CD4-positive, alpha-beta T cell (primary cell): ENCODE results near the gene GIPC1. TPM values are rescaled to one million over a fixed set of nuclear protein-coding genes. Genes with fewer than 3 reads are reported as not detected.

Source experiments
- ATAC-seq: fragments of 200-7000 bp; cut with Tn5 transposase; one replicate; pipeline ENCODE4 v1.10.0; 2022; ENCODE audit warnings: mild to moderate bottlenecking; ENCODE audit not compliant: poor library complexity
- CTCF ChIA-PET: fragments of 350-600 bp; sonication (Branson Sonifier 250); formaldehyde crosslinking; loops from one replicate; lab custom pipeline; 2021; ENCODE audit warnings: antibody characterized with exemption, inconsistent platforms; lab: Charles Lee
- POLR2A ChIA-PET: fragments of 350-600 bp; sonication (Branson Sonifier 250); formaldehyde crosslinking; loops from one replicate; lab custom pipeline; 2021; ENCODE audit warnings: antibody characterized with exemption, inconsistent platforms; lab: Charles Lee
- DNase-seq, 14 experiments: peaks; one replicate each; pipeline ENCODE4 v3.0.0-alpha.2; 2013 to 2020; ENCODE audit warnings: mixed read lengths in 2 of 14
- H3K27ac ChIP-seq, 2 donors: one replicate each; pipeline versions ENCODE4 v1.5.1 to v1.7.0; 2013; ENCODE audit warnings: low read length in 2 of 2, low read depth in 1 of 2, mild to moderate bottlenecking in 1 of 2
- H3K27me3 ChIP-seq, 2 experiments: 1 replicate in 1 of 2; 2 replicates in 1 of 2; pipeline versions ENCODE4 v1.6.1 to v1.7.0; 2013; ENCODE audit warnings: low read length in 2 of 2, control low read depth in 1 of 2, mild to moderate bottlenecking in 1 of 2, moderate library complexity in 1 of 2; ENCODE audit not compliant: insufficient read depth in 2 of 2, control insufficient read depth in 1 of 2
- H3K36me3 ChIP-seq: one replicate; pipeline ENCODE4 v1.6.1; 2013; ENCODE audit warnings: low read length, control low read depth; ENCODE audit not compliant: insufficient read depth
- H3K4me1 ChIP-seq: one replicate; pipeline ENCODE4 v1.6.1; 2013; ENCODE audit warnings: low read length, control low read depth; ENCODE audit not compliant: insufficient read depth
- H3K4me3 ChIP-seq: one replicate; pipeline ENCODE4 v1.5.1; 2013; ENCODE audit warnings: mild to moderate bottlenecking, low read length, moderate library complexity
- H3K9me3 ChIP-seq, 2 experiments: 1 replicate in 1 of 2; 2 replicates in 1 of 2; pipeline versions ENCODE4 v1.6.1 to v1.7.0; 2013; ENCODE audit warnings: low read length in 2 of 2, mild to moderate bottlenecking in 2 of 2, control low read depth in 1 of 2, moderate library complexity in 1 of 2; ENCODE audit not compliant: control insufficient read depth in 1 of 2, insufficient read depth in 1 of 2
- H3K27ac Mint-ChIP-seq: one replicate; pipeline ENCODE4 v1.8.0; 2020; ENCODE audit warnings: mixed read lengths
- H3K27me3 Mint-ChIP-seq: one replicate; pipeline ENCODE4 v1.8.0; 2021; ENCODE audit warnings: mixed read lengths
- H3K36me3 Mint-ChIP-seq: one replicate; pipeline ENCODE4 v1.8.0; 2021; ENCODE audit warnings: low read depth, mixed read lengths
- H3K4me1 Mint-ChIP-seq: one replicate; pipeline ENCODE4 v1.8.0; 2021; ENCODE audit warnings: low read depth, mixed read lengths
- H3K4me3 Mint-ChIP-seq: one replicate; pipeline ENCODE4 v1.8.0; 2020; ENCODE audit warnings: mild to moderate bottlenecking, mixed read lengths
- H3K9me3 Mint-ChIP-seq: one replicate; pipeline ENCODE4 v1.8.0; 2020; ENCODE audit warnings: mixed read lengths
- CTCF ChIP-seq: fragments of 200-600 bp; IDR thresholded peaks from one replicate; pipeline ENCODE4 v1.8.0; 2022; ENCODE audit warnings: antibody characterized with exemption, mild to moderate bottlenecking
- intact Hi-C, 2 experiments: fragments of 100-400 bp; cut with DNase I in 1 of 2; cut with micrococcal nuclease in 1 of 2; formaldehyde crosslinking; loops; one replicate each; pipeline versions ENCODE4 v1.15.1 to v1.9.0; 2023 to 2025; cut with DNase I, micrococcal nuclease
- total RNA-seq, 174 experiments: library from RNA in 2 of 174; stranded (reverse) in 2 of 174; gene quantifications; one replicate each; pipeline ENCODE4 v1.2.3 and lab custom pipeline; 2021 to 2026

Gene GIPC1
- total RNA-seq, 2 experiments from 2014 or later, result 17.8 to 21.0 TPM

GRCh38 chr19:14446336-14447036, 49.4 kb downstream of the GIPC1 start:
- H3K36me3 ChIP-seq, result peaks cover 87% of the 10 kb centered on the region
- no peak overlapping the region for H3K4me3 ChIP-seq
- POLR2A ChIA-PET, result interaction anchor here (0.6 to 0.9 kb wide), 2 partner anchors 9 to 26 kb away, joined by 3 read pairs; no protein-coding TSS in a partner anchor
- Mint-ChIP-seq H3K4me3 (no peak overlapping the region), H3K9me3 (no peaks in the 10 kb centered on the region), H3K4me1 (peaks cover 26% of the 10 kb centered on the region), H3K27me3 (no peaks in the 10 kb centered on the region), H3K36me3 (peaks cover 82% of the 10 kb centered on the region), H3K27ac (no peak overlapping the region)
- DNase-seq, result no peak
- intact Hi-C loops, result no loop called here
- H3K9me3 ChIP-seq, result peaks cover 0 to 4% of the 10 kb centered on the region in 2 experiments
- TF ChIP-seq CTCF, result no peak
- H3K27me3 ChIP-seq, result no peaks in the 10 kb centered on the region
- H3K4me1 ChIP-seq, result peaks cover 43% of the 10 kb centered on the region
- no peak for ATAC-seq
- CTCF ChIA-PET, result interaction anchor here (0.6 kb wide), 1 partner anchor 41 kb away, joined by 3 read pairs; no protein-coding TSS in a partner anchor
- H3K27ac ChIP-seq, result no peak overlapping the region

GRCh38 chr19:14443632-14444216, 52.2 kb downstream of the GIPC1 start:
- CTCF ChIA-PET, result no interaction called here

More at GRCh38 chr19:14443632-14444216, 52.2 kb downstream of the GIPC1 start:
- no peak for TF ChIP-seq CTCF
- Mint-ChIP-seq H3K27me3 (no peaks in the 10 kb centered on the region), H3K4me1 (peaks cover 41% of the 10 kb centered on the region), H3K9me3 (no peaks in the 10 kb centered on the region), H3K4me3 (peak overlapping the region; percentile 58), H3K36me3 (peaks cover 71% of the 10 kb centered on the region), H3K27ac (no peak overlapping the region)
- Histone ChIP-seq H3K4me3 (no peak overlapping the region), H3K9me3 (no peaks in the 10 kb centered on the region), H3K27ac (no peak overlapping the region), H3K36me3 (peaks cover 68% of the 10 kb centered on the region), H3K27me3 (no peaks in the 10 kb centered on the region), H3K4me1 (peaks cover 58% of the 10 kb centered on the region)
- no peak for DNase-seq
- ATAC-seq, result no peak
- intact Hi-C loops, result no loop called here
- POLR2A ChIA-PET, result no interaction called here
